WTC11 (cell line): ENCODE data around the gene TMEM178B. TPM values are rescaled to one million over a fixed set of nuclear protein-coding genes. Genes with fewer than 3 reads are reported as not detected.
A peak's percentile ranks its signal among the peaks of the same experiment; 100 is the strongest.

Experiments
- ATAC-seq: fragments of 200-7000 bp; cut with Tn5 transposase; 2 replicates; pipeline ENCODE4 v1.10.0; 2021; ENCODE audit warnings: mild to moderate bottlenecking, moderate library complexity
- CTCF ChIA-PET: fragments of 300-600 bp; sonication (Branson Sonifier 250); formaldehyde crosslinking; loops from one replicate; lab custom pipeline; 2021; ENCODE audit warnings: antibody characterized with exemption; lab: Charles Lee
- POLR2A ChIA-PET: fragments of 350-600 bp; sonication (Branson Sonifier 250); formaldehyde crosslinking; loops from one replicate; lab custom pipeline; 2021; ENCODE audit warnings: antibody characterized with exemption; lab: Charles Lee
- DNase-seq: peaks from one replicate; pipeline ENCODE4 v3.0.0; 2021; ENCODE audit warnings: low spot score
- H3K27ac Mint-ChIP-seq: 2 replicates; pipeline ENCODE4 v1.8.0; 2021; ENCODE audit warnings: mixed read lengths
- H3K27me3 Mint-ChIP-seq: 2 replicates; pipeline ENCODE4 v1.8.0; 2021; ENCODE audit warnings: low read depth, mild to moderate bottlenecking, moderate library complexity, mixed read lengths
- H3K36me3 Mint-ChIP-seq: 2 replicates; pipeline ENCODE4 v1.8.0; 2021; ENCODE audit warnings: mixed read lengths
- H3K4me1 Mint-ChIP-seq: 2 replicates; pipeline ENCODE4 v1.8.0; 2022; ENCODE audit warnings: mixed read lengths
- H3K4me3 Mint-ChIP-seq: 2 replicates; pipeline ENCODE4 v1.8.0; 2021; ENCODE audit warnings: mild to moderate bottlenecking, moderate library complexity, mixed read lengths
- H3K9me3 Mint-ChIP-seq: 2 replicates; pipeline ENCODE4 v1.8.0; 2021; ENCODE audit warnings: mixed read lengths
- CREM ChIP-seq: sonication (generic); formaldehyde crosslinking; IDR thresholded peaks from 2 replicates; pipeline ENCODE4 v1.8.1; 2022; ENCODE audit warnings: mild to moderate bottlenecking, missing genetic modification reagents, moderate library complexity
- ESRRA ChIP-seq: sonication (generic); formaldehyde crosslinking; IDR thresholded peaks from 2 replicates; pipeline ENCODE4 v1.8.1; 2022; ENCODE audit warnings: mild to moderate bottlenecking, missing genetic modification reagents, borderline replicate concordance
- NFYB ChIP-seq: sonication (generic); formaldehyde crosslinking; conservative IDR thresholded peaks from 2 replicates; pipeline ENCODE4 v1.8.0; 2022; ENCODE audit warnings: low read depth, missing genetic modification reagents
- NR1H2 ChIP-seq: sonication (generic); formaldehyde crosslinking; IDR thresholded peaks from 2 replicates; pipeline ENCODE4 v1.9.0; 2021; ENCODE audit warnings: mild to moderate bottlenecking, moderate library complexity, missing genetic modification reagents
- SMAD3 ChIP-seq: sonication (generic); formaldehyde crosslinking; IDR thresholded peaks from 2 replicates; pipeline ENCODE4 v1.8.0; 2022; ENCODE audit warnings: missing genetic modification reagents, mild to moderate bottlenecking, borderline replicate concordance
- TEAD1 ChIP-seq: sonication (generic); formaldehyde crosslinking; IDR thresholded peaks from 2 replicates; pipeline ENCODE4 v1.8.0; 2022; ENCODE audit warnings: mild to moderate bottlenecking, missing genetic modification reagents
- TEAD4 ChIP-seq: sonication (generic); formaldehyde crosslinking; IDR thresholded peaks from 2 replicates; pipeline ENCODE4 v1.8.0; 2022; ENCODE audit warnings: mild to moderate bottlenecking, missing genetic modification reagents
- TP53 ChIP-seq: sonication (generic); formaldehyde crosslinking; IDR thresholded peaks from 2 replicates; pipeline ENCODE4 v1.8.1; 2023; ENCODE audit warnings: mild to moderate bottlenecking, missing genetic modification reagents
- ZBTB21 ChIP-seq: sonication (generic); formaldehyde crosslinking; IDR thresholded peaks from 2 replicates; pipeline ENCODE4 v1.8.1; 2023; ENCODE audit warnings: mild to moderate bottlenecking, missing genetic modification reagents, borderline replicate concordance
- total RNA-seq: library from RNA; stranded (reverse); gene quantifications from 3 replicates; pipeline ENCODE4 v1.2.3, GENCODE V29; 2021
- TF ChIP-seq, protein P1 (sequence below): sonication (generic); formaldehyde crosslinking; IDR thresholded peaks from 2 replicates; pipeline ENCODE4 v1.8.0; 2022; ENCODE audit warnings: mild to moderate bottlenecking, missing genetic modification reagents
- TF ChIP-seq, protein P2 (sequence below): sonication (generic); formaldehyde crosslinking; IDR thresholded peaks from 2 replicates; pipeline ENCODE4 v1.8.1; 2022; ENCODE audit warnings: mild to moderate bottlenecking, moderate library complexity, missing genetic modification reagents
- TF ChIP-seq, protein P3 (sequence below): sonication (generic); formaldehyde crosslinking; conservative IDR thresholded peaks from 2 replicates; pipeline ENCODE4 v1.8.1; 2023; ENCODE audit warnings: mild to moderate bottlenecking, low read depth, missing genetic modification reagents, moderate library complexity
- TF ChIP-seq, protein P4 (sequence below): sonication (generic); formaldehyde crosslinking; IDR thresholded peaks from 2 replicates; pipeline ENCODE4 v1.8.0; 2022; ENCODE audit warnings: missing genetic modification reagents
- TF ChIP-seq, protein P5 (sequence below): fragments of 250-450 bp; sonication (Bioruptor Pico); IDR thresholded peaks from 2 replicates; pipeline ENCODE4 v2.1.2; 2022; ENCODE audit warnings: mild to moderate bottlenecking, moderate library complexity
- TF ChIP-seq, protein P6 (sequence below): fragments of 250-450 bp; sonication (Bioruptor Pico); IDR thresholded peaks from 2 replicates; pipeline ENCODE4 v1.9.0; 2021; ENCODE audit warnings: mild to moderate bottlenecking
- TF ChIP-seq, protein P7 (sequence below): fragments of 250-450 bp; sonication (Bioruptor Pico); IDR thresholded peaks from 2 replicates; pipeline ENCODE4 v1.8.0; 2021; ENCODE audit warnings: mild to moderate bottlenecking
- TF ChIP-seq, protein P8 (sequence below): sonication (generic); formaldehyde crosslinking; IDR thresholded peaks from 2 replicates; pipeline ENCODE4 v1.8.1; 2022; ENCODE audit warnings: low read depth, missing genetic modification reagents, borderline replicate concordance

TMEM178B gene
- total RNA-seq, 1 experiment from 2014 or later, result 20.4 TPM

DNA sequence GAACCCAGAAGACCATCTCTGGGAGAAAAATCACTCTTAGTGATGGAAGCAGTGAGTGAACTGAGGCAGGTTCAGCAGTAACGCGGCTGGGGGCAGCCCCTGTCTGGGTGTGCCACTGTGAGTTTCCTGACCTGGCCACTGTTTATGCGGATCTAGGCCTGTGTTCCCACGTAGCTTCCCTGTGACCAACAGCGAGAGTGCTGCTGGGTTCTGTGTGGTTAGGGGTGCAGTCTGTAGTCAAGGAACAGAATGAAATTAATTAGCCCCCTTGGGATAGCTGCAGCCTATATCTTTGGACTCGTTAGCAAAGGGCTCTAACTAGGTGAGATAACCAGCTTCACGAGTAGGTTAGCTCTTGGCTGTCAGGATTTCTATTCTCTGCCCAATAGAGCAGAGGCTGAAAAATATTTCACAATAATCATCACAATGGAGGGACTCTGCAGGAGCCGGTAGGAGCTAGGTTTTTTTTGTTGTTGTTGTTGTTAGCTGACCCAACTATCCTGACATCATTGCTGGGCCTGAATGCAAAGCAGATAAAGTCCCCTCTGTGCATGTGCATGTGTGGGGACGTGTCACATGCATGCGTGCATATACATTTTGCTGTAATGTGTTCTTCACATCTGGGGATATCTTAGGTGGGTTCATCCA, 164.9 kb downstream of the TMEM178B start:
- TF ChIP-seq, protein P1, sequence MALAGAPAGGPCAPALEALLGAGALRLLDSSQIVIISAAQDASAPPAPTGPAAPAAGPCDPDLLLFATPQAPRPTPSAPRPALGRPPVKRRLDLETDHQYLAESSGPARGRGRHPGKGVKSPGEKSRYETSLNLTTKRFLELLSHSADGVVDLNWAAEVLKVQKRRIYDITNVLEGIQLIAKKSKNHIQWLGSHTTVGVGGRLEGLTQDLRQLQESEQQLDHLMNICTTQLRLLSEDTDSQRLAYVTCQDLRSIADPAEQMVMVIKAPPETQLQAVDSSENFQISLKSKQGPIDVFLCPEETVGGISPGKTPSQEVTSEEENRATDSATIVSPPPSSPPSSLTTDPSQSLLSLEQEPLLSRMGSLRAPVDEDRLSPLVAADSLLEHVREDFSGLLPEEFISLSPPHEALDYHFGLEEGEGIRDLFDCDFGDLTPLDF (CRISPR knock-in tag), result no peak
- TF ChIP-seq SMAD3 (CRISPR knock-in tag) (no peak), NFYB (CRISPR knock-in tag) (no peak), TEAD1 (CRISPR knock-in tag) (no peak), TEAD4 (CRISPR knock-in tag) (no peak), NR1H2 (CRISPR knock-in tag) (no peak), ZBTB21 (CRISPR knock-in tag) (no peak)
- TF ChIP-seq, protein P2, sequence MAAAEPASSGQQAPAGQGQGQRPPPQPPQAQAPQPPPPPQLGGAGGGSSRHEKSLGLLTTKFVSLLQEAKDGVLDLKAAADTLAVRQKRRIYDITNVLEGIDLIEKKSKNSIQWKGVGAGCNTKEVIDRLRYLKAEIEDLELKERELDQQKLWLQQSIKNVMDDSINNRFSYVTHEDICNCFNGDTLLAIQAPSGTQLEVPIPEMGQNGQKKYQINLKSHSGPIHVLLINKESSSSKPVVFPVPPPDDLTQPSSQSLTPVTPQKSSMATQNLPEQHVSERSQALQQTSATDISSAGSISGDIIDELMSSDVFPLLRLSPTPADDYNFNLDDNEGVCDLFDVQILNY (CRISPR knock-in tag), result no peak
- TF ChIP-seq, protein P3, sequence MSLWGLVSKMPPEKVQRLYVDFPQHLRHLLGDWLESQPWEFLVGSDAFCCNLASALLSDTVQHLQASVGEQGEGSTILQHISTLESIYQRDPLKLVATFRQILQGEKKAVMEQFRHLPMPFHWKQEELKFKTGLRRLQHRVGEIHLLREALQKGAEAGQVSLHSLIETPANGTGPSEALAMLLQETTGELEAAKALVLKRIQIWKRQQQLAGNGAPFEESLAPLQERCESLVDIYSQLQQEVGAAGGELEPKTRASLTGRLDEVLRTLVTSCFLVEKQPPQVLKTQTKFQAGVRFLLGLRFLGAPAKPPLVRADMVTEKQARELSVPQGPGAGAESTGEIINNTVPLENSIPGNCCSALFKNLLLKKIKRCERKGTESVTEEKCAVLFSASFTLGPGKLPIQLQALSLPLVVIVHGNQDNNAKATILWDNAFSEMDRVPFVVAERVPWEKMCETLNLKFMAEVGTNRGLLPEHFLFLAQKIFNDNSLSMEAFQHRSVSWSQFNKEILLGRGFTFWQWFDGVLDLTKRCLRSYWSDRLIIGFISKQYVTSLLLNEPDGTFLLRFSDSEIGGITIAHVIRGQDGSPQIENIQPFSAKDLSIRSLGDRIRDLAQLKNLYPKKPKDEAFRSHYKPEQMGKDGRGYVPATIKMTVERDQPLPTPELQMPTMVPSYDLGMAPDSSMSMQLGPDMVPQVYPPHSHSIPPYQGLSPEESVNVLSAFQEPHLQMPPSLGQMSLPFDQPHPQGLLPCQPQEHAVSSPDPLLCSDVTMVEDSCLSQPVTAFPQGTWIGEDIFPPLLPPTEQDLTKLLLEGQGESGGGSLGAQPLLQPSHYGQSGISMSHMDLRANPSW (CRISPR knock-in tag), result no peak
- TF ChIP-seq, protein P4, sequence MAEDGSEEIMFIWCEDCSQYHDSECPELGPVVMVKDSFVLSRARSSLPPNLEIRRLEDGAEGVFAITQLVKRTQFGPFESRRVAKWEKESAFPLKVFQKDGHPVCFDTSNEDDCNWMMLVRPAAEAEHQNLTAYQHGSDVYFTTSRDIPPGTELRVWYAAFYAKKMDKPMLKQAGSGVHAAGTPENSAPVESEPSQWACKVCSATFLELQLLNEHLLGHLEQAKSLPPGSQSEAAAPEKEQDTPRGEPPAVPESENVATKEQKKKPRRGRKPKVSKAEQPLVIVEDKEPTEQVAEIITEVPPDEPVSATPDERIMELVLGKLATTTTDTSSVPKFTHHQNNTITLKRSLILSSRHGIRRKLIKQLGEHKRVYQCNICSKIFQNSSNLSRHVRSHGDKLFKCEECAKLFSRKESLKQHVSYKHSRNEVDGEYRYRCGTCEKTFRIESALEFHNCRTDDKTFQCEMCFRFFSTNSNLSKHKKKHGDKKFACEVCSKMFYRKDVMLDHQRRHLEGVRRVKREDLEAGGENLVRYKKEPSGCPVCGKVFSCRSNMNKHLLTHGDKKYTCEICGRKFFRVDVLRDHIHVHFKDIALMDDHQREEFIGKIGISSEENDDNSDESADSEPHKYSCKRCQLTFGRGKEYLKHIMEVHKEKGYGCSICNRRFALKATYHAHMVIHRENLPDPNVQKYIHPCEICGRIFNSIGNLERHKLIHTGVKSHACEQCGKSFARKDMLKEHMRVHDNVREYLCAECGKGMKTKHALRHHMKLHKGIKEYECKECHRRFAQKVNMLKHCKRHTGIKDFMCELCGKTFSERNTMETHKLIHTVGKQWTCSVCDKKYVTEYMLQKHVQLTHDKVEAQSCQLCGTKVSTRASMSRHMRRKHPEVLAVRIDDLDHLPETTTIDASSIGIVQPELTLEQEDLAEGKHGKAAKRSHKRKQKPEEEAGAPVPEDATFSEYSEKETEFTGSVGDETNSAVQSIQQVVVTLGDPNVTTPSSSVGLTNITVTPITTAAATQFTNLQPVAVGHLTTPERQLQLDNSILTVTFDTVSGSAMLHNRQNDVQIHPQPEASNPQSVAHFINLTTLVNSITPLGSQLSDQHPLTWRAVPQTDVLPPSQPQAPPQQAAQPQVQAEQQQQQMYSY (CRISPR knock-in tag), result no peak
- TF ChIP-seq, protein P5, sequence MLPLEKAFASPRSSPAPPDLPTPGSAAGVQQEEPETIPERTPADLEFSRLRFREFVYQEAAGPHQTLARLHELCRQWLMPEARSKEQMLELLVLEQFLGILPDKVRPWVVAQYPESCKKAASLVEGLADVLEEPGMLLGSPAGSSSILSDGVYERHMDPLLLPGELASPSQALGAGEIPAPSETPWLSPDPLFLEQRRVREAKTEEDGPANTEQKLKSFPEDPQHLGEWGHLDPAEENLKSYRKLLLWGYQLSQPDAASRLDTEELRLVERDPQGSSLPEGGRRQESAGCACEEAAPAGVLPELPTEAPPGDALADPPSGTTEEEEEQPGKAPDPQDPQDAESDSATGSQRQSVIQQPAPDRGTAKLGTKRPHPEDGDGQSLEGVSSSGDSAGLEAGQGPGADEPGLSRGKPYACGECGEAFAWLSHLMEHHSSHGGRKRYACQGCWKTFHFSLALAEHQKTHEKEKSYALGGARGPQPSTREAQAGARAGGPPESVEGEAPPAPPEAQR, result no peak
- Mint-ChIP-seq H3K4me3 (no peak overlapping the region), H3K27ac (peak overlapping the region; percentile 24; the same call in 1 of the 2 replicates), H3K4me1 (peaks cover 42% of the 10 kb centered on the region), H3K36me3 (no peaks in the 10 kb centered on the region), H3K27me3 (no peaks in the 10 kb centered on the region), H3K9me3 (no peaks in the 10 kb centered on the region)
- ATAC-seq (peak; percentile 67), DNase-seq (no peak)
- CTCF ChIA-PET, result interaction anchor here (0.7 to 2.5 kb wide), 10 partner anchors 8 to 416 kb away, joined by 3 to 16 read pairs (median 5); no protein-coding TSS in a partner anchor
- POLR2A ChIA-PET, result interaction anchor here (0.7 kb wide), 3 partner anchors 35 to 167 kb away, joined by 4 read pairs; no protein-coding TSS in a partner anchor

DNA sequence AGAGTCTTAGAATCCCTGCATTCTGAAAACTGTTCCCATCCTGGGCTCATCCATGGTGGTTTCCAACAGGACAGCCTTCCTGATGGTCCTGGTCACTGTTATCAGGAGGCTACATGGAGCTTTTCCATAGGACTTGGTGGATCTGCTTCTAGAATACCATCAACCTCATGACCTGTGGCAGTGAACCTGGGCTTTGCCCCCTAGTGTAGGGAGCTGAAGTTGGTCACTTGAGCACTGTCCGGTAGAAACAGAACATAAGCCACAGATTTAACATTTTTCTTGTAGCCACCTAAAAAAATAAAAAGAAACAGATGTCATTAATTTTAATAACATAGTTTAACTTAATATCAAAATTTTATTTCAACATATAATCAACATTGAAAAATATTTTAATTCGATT, 165.8 kb downstream of the TMEM178B start:
- ChIA-PET CTCF (interaction anchor here (0.8 to 2.5 kb wide), 7 partner anchors 9 to 410 kb away, joined by 3 to 16 read pairs (median 5); no protein-coding TSS in a partner anchor), POLR2A (no interaction called here)
- H3K9me3 Mint-ChIP-seq, result no peaks in the 10 kb centered on the region
- peaks cover 39% of the 10 kb centered on the region for H3K4me1 Mint-ChIP-seq
- H3K27ac Mint-ChIP-seq, result no peak overlapping the region
- no peaks in the 10 kb centered on the region for H3K36me3 Mint-ChIP-seq
- no peak overlapping the region for H3K4me3 Mint-ChIP-seq
- ATAC-seq (no peak), DNase-seq (no peak)
- H3K27me3 Mint-ChIP-seq, result no peaks in the 10 kb centered on the region
- TF ChIP-seq ESRRA (CRISPR knock-in tag), result no peak
- TF ChIP-seq, protein P6, sequence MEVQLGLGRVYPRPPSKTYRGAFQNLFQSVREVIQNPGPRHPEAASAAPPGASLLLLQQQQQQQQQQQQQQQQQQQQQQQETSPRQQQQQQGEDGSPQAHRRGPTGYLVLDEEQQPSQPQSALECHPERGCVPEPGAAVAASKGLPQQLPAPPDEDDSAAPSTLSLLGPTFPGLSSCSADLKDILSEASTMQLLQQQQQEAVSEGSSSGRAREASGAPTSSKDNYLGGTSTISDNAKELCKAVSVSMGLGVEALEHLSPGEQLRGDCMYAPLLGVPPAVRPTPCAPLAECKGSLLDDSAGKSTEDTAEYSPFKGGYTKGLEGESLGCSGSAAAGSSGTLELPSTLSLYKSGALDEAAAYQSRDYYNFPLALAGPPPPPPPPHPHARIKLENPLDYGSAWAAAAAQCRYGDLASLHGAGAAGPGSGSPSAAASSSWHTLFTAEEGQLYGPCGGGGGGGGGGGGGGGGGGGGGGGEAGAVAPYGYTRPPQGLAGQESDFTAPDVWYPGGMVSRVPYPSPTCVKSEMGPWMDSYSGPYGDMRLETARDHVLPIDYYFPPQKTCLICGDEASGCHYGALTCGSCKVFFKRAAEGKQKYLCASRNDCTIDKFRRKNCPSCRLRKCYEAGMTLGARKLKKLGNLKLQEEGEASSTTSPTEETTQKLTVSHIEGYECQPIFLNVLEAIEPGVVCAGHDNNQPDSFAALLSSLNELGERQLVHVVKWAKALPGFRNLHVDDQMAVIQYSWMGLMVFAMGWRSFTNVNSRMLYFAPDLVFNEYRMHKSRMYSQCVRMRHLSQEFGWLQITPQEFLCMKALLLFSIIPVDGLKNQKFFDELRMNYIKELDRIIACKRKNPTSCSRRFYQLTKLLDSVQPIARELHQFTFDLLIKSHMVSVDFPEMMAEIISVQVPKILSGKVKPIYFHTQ, result no peak
- no peak for TF ChIP-seq CREM (CRISPR knock-in tag)
- TF ChIP-seq, protein P7, sequence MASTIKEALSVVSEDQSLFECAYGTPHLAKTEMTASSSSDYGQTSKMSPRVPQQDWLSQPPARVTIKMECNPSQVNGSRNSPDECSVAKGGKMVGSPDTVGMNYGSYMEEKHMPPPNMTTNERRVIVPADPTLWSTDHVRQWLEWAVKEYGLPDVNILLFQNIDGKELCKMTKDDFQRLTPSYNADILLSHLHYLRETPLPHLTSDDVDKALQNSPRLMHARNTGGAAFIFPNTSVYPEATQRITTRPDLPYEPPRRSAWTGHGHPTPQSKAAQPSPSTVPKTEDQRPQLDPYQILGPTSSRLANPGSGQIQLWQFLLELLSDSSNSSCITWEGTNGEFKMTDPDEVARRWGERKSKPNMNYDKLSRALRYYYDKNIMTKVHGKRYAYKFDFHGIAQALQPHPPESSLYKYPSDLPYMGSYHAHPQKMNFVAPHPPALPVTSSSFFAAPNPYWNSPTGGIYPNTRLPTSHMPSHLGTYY, result no peak
- TF ChIP-seq, protein P8, sequence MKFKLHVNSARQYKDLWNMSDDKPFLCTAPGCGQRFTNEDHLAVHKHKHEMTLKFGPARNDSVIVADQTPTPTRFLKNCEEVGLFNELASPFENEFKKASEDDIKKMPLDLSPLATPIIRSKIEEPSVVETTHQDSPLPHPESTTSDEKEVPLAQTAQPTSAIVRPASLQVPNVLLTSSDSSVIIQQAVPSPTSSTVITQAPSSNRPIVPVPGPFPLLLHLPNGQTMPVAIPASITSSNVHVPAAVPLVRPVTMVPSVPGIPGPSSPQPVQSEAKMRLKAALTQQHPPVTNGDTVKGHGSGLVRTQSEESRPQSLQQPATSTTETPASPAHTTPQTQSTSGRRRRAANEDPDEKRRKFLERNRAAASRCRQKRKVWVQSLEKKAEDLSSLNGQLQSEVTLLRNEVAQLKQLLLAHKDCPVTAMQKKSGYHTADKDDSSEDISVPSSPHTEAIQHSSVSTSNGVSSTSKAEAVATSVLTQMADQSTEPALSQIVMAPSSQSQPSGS (CRISPR knock-in tag), result no peak
- TF ChIP-seq TP53, result no peak
